SK-MEL-5 (cell line): ENCODE measurements around the gene GARIN5B. TPM values are rescaled to one million over a fixed set of nuclear protein-coding genes. Genes with fewer than 3 reads are reported as not detected.

Source experiments
- DNase-seq: peaks from one replicate; pipeline ENCODE4 v3.0.0-alpha.2; 2016; ENCODE audit warnings: low read depth, low spot score
- in situ Hi-C: cut with HindIII; loops from 2 replicates; pipeline ENCODE4 v1.10.0; 2016; ENCODE audit warnings: low sequenced_read_pairs, high pct_unique_total_duplicates, low pct_unique_long_range_greater_than_20kb
- total RNA-seq: library from RNA; depleted of rRNA; stranded (reverse); fragments of >200 nt; shearing (Covaris generic); gene quantifications from 2 replicates; pipeline ENCODE4 v1.2.3, GENCODE V29; 2014

Gene GARIN5B
- total RNA-seq, 1 experiment from 2014 or later: not detected

GRCh38 chr19:55358943-55359908 is 3.8 kb downstream of the GARIN5B start:
- in situ Hi-C loops: no loop called here
- no peak for DNase-seq

- in situ Hi-C loops: no loop called here
Observed at GRCh38 chr19:55358493-55358892, 4.6 kb downstream of the GARIN5B start.

GRCh38 chr19:55355213-55355821 is 7.7 kb downstream of the GARIN5B start:
- in situ Hi-C loops: no loop called here
- no peak for DNase-seq

More at GRCh38 chr19:55358493-55358892, 4.6 kb downstream of the GARIN5B start:
- DNase-seq: no peak

- in situ Hi-C loops: no loop called here
- no peak for DNase-seq
Observed at GRCh38 chr19:55354698-55355212, 8.3 kb downstream of the GARIN5B start, which contains the start of gene COX6B2. Gene COX6B2, minus strand, starts transcription at chr19:55354719. Its CDS starts 198 bp downstream, at chr19:55354521.

- in situ Hi-C loops: no loop called here
- peak; percentile 58 for DNase-seq
Observed at GRCh38 chr19:55353803-55354697, 9.0 kb downstream of the GARIN5B start.

- DNase-seq: no peak
- in situ Hi-C loops: no loop called here
Observed at GRCh38 chr19:55353356-55353802, 9.7 kb downstream of the GARIN5B start.

- in situ Hi-C loops: no loop called here
- no peak for DNase-seq
Observed at GRCh38 chr19:55352549-55353145, 10.4 kb downstream of the GARIN5B start.

- no peak for DNase-seq
- in situ Hi-C loops: no loop called here
Observed at GRCh38 chr19:55352040-55352439, 11.0 kb downstream of the GARIN5B start.

- in situ Hi-C loops: no loop called here
- DNase-seq: no peak
Observed at GRCh38 chr19:55350620-55351315, 12.3 kb downstream of the GARIN5B start.

GRCh38 chr19:55348317-55349034 is 14.6 kb downstream of the GARIN5B start:
- in situ Hi-C loops: no loop called here
- no peak for DNase-seq

- in situ Hi-C loops: no loop called here
- DNase-seq: no peak
Observed at GRCh38 chr19:55347442-55348009, 15.5 kb downstream of the GARIN5B start.

GRCh38 chr19:55346725-55347441 is 16.2 kb downstream of the GARIN5B start:
- in situ Hi-C loops: no loop called here
- no peak for DNase-seq

GRCh38 chr19:55345818-55346724 is 17.0 kb downstream of the GARIN5B start:
- DNase-seq: no peak
- in situ Hi-C loops: no loop called here

GRCh38 chr19:55345101-55345817 is 17.8 kb downstream of the GARIN5B start:
- DNase-seq: no peak
- in situ Hi-C loops: no loop called here
